HG03280 (cell line): ENCODE data around the gene DIPK1C.
A peak's percentile ranks its signal among the peaks of the same experiment; 100 is the strongest.
"Not testable (repeated sequence)": the region's sequence is repeated elsewhere in the genome, so short reads cannot be mapped to it uniquely, and the experiment has no call there.

Experiments
- ATAC-seq: cut with Tn5 transposase; IDR thresholded peaks from one replicate; pipeline ENCODE4 v1.9.1; 2021; ENCODE audit warnings: mild to moderate bottlenecking, moderate library complexity; ENCODE audit not compliant: unreplicated experiment

The DIPK1C gene

GRCh38 chr18:74457043-74457724 is at the start of gene DIPK1C:
Gene DIPK1C (minus strand): TSS chr18:74457308. CDS start chr18:74457259, 49 bp downstream.
- no peak for ATAC-seq

DNA sequence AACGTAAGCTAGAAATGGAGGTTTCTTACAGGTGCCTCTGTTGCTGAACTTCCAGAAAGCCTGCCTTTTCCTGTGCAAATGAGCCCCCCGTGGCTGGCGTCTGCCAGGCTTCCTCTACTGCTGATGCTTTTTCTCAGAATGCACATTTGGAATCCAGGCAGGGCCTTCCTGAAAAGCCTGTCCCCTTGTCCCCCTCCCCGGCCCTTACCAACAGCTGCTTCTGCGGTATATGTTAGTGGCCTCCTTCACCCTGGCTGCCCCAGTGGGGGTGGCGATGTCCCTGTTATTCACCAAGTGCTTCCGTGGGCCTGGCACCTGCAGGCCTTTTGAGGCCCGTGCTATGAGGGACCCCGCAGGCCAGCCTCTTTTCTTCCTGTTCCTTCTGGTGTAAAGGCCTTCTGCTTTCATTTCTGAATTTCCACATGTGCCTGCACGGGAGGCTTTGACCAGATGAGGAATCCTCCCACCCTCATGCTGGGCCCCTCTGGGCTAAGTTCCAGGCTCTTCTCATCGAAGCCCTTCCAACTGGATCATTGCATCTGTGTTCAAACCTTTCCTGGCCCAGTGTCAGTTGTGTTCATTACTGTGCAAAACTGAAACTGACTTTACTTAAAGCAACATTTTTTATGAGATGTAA is 49.5 kb upstream of the DIPK1C start:
- ATAC-seq: no peak

- no peak for ATAC-seq
Observed at GRCh38 chr18:74505776-74506175, 48.7 kb upstream of the DIPK1C start.

DNA sequence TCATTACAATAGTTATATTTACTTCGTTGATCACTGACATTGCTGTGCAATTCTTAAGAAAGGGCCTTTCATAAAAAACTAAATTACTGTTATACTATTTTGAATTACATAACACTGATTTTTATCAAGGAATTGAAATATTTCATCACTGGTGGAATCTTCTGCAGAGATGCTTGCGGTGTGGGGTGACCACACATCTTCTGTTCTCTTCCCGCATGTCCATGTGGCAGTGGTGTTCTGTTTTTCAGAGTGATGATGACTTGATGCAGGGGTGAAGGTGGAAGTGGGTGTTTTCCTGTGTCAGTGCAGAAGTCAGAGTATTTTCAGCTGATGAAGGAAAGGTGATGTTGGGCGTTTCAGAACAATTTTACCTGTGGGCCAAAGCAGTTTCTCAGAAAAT is 46.0 kb upstream of the DIPK1C start:
- ATAC-seq: no peak

GRCh38 chr18:74501386-74501785 is 44.3 kb upstream of the DIPK1C start:
- ATAC-seq: no peak

DNA sequence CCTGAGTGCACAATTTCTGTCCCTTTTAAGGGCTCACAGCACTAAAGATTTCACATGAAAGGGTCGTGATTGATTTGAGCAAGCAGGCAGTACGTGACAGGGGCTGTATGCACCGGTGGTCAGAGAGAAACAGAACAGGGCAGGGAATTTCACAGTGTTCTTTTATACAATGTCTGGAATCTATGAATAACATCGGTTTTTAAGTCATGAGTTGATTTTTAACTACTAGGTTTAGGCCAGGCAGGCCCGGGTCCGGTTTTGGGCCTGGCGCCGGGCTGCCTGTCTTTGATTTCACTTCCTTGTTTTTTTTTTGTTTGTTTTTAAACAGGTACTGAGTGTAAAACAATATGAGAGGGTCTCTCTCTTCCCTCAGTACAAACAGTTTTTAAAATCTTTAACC is 43.7 kb upstream of the DIPK1C start:
- not testable (repeated sequence) for ATAC-seq

- no peak for ATAC-seq
Observed at GRCh38 chr18:74500372-74500771, 43.3 kb upstream of the DIPK1C start.

DNA sequence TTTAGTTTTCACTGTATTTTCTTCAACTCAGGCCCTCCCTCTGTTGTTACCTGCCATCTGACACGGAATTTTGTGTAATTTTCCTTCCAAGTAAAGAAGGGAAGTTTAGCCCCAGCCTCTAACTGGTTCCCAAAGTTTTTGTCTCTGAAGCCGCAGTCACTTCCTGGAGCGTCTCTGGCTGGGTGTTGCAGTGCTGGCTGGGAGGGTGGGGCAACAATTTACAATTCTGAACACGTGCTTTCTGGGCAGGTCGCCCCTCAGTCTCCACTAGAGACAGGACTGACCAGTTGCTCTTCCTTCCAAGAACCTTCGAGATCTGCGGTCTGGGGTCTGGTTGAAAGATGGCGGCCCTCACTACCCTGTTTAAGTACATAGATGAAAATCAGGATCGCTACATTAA is 42.5 kb upstream of the DIPK1C start:
- ATAC-seq: peak; percentile 39

GRCh38 chr18:74498712-74499627 is 41.9 kb upstream of the DIPK1C start:
- ATAC-seq: peak; percentile 33

DNA sequence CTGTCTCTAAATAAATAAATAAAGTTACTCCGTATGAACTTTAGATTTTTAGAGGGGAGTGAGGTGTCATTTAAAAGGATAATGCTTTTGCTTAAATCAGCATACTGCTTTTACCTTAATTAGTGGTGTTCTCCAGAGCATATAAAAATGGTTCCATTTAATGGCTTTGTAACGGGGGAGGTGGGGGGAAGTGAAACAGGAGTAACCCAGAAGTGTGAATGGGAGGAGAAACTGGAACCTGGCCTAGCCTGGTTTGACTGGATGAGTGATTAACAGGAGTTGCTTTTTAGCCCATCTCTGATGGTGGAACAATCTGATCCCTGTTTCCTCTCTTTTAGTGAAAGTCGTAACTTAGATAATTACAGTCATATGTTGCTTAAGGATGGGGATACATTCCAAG is 40.7 kb upstream of the DIPK1C start:
- ATAC-seq: no peak

- no peak for ATAC-seq
Observed at GRCh38 chr18:74497324-74497676, 40.2 kb upstream of the DIPK1C start.

DNA sequence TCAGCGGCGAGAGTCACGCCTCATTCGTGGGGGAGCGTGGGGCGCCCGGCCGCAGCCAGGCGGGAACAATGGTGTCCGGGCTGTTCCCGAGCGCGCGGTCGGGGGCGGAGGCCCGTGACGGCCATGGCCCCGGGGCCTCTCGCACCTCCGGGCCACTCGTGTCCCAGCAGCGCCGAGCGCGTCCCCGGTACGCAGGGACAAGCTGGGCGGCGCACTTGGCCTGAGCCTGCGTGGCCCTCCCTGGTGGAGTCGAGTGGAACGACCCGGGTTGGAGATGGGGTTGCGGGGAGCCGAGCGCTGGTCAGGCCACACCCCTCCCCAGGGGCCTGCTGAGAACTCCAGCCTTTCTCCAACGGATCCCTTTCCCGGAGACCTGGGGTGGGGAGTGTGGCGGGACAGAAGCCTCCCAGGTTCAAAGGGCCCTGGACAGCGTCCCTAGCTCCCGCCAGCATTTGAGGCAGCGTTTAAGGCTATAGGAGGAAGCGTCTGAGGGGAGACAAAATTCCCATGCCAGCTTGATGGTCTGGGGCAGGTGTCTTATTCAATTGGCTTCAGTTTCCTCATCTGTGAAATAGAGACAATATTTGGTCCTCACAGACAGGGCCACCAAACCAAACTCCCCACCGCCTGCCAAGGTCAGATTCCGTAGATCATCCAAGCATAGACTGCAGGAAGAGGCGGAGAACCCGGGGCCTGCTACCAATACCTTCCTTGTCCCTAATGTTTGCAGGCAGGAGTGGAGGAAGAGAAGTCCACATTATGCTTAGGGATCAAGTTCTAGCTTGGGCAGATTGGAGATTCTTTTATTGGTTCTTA is 39.6 kb upstream of the DIPK1C start:
- peak; percentile 28 for ATAC-seq

GRCh38 chr18:74495581-74496507 is 38.7 kb upstream of the DIPK1C start, which contains the start of gene CNDP2:
Gene CNDP2 (plus strand): TSS chr18:74496363. CDS start chr18:74499974, 3,611 bp downstream.
- peak; percentile 73 for ATAC-seq

- ATAC-seq: no peak
Observed at GRCh38 chr18:74494514-74494913, 37.4 kb upstream of the DIPK1C start.

GRCh38 chr18:74493689-74494088 is 36.6 kb upstream of the DIPK1C start:
- ATAC-seq: peak; percentile 30

GRCh38 chr18:74492259-74492658 is 35.2 kb upstream of the DIPK1C start:
- no peak for ATAC-seq

- no peak for ATAC-seq
Observed at GRCh38 chr18:74489676-74490075, 32.6 kb upstream of the DIPK1C start.

DNA sequence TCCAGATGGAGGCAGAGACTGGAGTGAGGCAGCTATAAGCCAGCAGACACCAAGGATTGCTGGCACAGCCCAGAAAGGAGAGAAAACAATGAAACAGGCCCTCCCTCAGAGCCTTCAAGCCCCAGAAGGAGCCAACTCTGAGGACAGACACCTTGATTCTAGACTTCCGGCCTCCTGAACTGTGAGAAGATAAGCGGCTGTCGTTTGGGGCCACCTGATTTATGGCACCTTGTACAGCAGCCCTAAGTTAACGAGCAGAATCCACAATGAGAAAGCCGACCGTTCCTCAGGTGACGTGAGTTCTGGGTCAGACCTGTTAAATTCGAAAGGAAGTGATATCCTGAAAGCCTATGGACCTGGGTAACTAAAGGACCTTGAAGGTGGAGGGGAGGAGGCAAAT is 31.8 kb upstream of the DIPK1C start:
- ATAC-seq: no peak

- ATAC-seq: no peak
Observed at GRCh38 chr18:74488354-74488753, 31.2 kb upstream of the DIPK1C start.
